GM19239 (cell line): ENCODE data around the gene PKP2.
A peak's percentile ranks its signal among the peaks of the same experiment; 100 is the strongest.

Source experiments
- DNase-seq: peaks from one replicate; pipeline ENCODE4 v3.0.0; 2011; ENCODE audit warnings: low spot score; ENCODE audit not compliant: insufficient read length
- FAIRE-seq: peaks from 2 replicates; lab custom pipeline; 2011; peaks lifted over from hg19 to GRCh38; lab: Jason Lieb, UNC

PKP2 gene

GRCh38 chr12:32822344-32822743 is 74.2 kb downstream of the PKP2 start:
- DNase-seq, result no peak
- no peak for FAIRE-seq

GRCh38 chr12:32821710-32822109 is 74.9 kb downstream of the PKP2 start:
- FAIRE-seq (no peak), DNase-seq (no peak)

- DNase-seq (no peak), FAIRE-seq (no peak)
These were observed 75.3 kb downstream of the PKP2 start for GRCh38 chr12:32821293-32821692.

GRCh38 chr12:32820376-32820931 is 76.1 kb downstream of the PKP2 start:
- no peak for FAIRE-seq

GRCh38 chr12:32819424-32819823 is 77.2 kb downstream of the PKP2 start:
- FAIRE-seq (no peak), DNase-seq (no peak)

More at GRCh38 chr12:32820376-32820931, 76.1 kb downstream of the PKP2 start:
- no peak for DNase-seq

GRCh38 chr12:32811686-32812392 is 84.7 kb downstream of the PKP2 start:
- DNase-seq, result no peak
- no peak for FAIRE-seq

- no peak for DNase-seq
- FAIRE-seq, result no peak
These were observed 86.7 kb downstream of the PKP2 start for GRCh38 chr12:32809846-32810245.

- no peak for FAIRE-seq
- DNase-seq, result no peak
These were observed 87.4 kb downstream of the PKP2 start for GRCh38 chr12:32809196-32809595.

- FAIRE-seq (no peak), DNase-seq (no peak)
These were observed 92.3 kb downstream of the PKP2 start for GRCh38 chr12:32804301-32804700.

GRCh38 chr12:32801269-32801980 is 95.2 kb downstream of the PKP2 start:
- FAIRE-seq (no peak), DNase-seq (no peak)

GRCh38 chr12:32794281-32794680 is 102.3 kb downstream of the PKP2 start:
- DNase-seq (no peak), FAIRE-seq (no peak)

- FAIRE-seq (no peak), DNase-seq (no peak)
These were observed 106.7 kb downstream of the PKP2 start for GRCh38 chr12:32789916-32790315.

GRCh38 chr12:32789446-32789845 is 107.1 kb downstream of the PKP2 start:
- FAIRE-seq, result no peak

GRCh38 chr12:32788405-32788804 is 108.2 kb downstream of the PKP2 start:
- FAIRE-seq (no peak), DNase-seq (no peak)

More at GRCh38 chr12:32789446-32789845, 107.1 kb downstream of the PKP2 start:
- no peak for DNase-seq

GRCh38 chr12:32785557-32785956 is 111.0 kb downstream of the PKP2 start:
- FAIRE-seq, result no peak
- DNase-seq, result no peak

- FAIRE-seq, result no peak
- no peak for DNase-seq
These were observed 113.5 kb downstream of the PKP2 start for GRCh38 chr12:32783029-32783428.

GRCh38 chr12:32780071-32780470 is 116.5 kb downstream of the PKP2 start:
- DNase-seq (no peak), FAIRE-seq (no peak)

- DNase-seq (no peak), FAIRE-seq (no peak)
These were observed 118.8 kb downstream of the PKP2 start for GRCh38 chr12:32777691-32778175.

GRCh38 chr12:32777159-32777558 is 119.4 kb downstream of the PKP2 start:
- FAIRE-seq, result peak; percentile 45
- no peak for DNase-seq

- FAIRE-seq (no peak), DNase-seq (no peak)
These were observed 120.3 kb downstream of the PKP2 start for GRCh38 chr12:32776258-32776657.

GRCh38 chr12:32773691-32774090 is 122.9 kb downstream of the PKP2 start:
- DNase-seq (no peak), FAIRE-seq (no peak)
